Gastrocnemius medialis (tissue), 4 donors: Measurements from ENCODE around the gene NKD2. TPM values are rescaled to one million over a fixed set of nuclear protein-coding genes. Genes with fewer than 3 reads are reported as not detected.

Source experiments
- ATAC-seq, 2 donors: fragments of 150-250 bp; one replicate each; pipeline ENCODE4 v1.9.1; 2016
- DNase-seq, 2 donors: peaks; one replicate each; pipeline ENCODE4 v3.0.0-alpha.2; 2019
- H3K27ac ChIP-seq, 4 donors: fragments of 200-600 bp; sonication (generic); 1 replicate in 1 of 4; 2 replicates in 3 of 4; pipeline ENCODE4 v1.5.1; 2016 to 2018; ENCODE audit warnings: mild to moderate bottlenecking in 2 of 4, moderate library complexity in 1 of 4
- H3K27me3 ChIP-seq, 3 donors: fragments of 200-600 bp; sonication (generic) in 2 of 3; 1 replicate in 1 of 3; 2 replicates in 2 of 3; pipeline versions ENCODE4 v1.5.1 to v1.6.0; 2016 to 2019; ENCODE audit warnings: mild to moderate bottlenecking in 1 of 3, moderate library complexity in 1 of 3
- H3K36me3 ChIP-seq, 2 donors: fragments of 200-600 bp; sonication (generic) in 1 of 2; one replicate each; pipeline ENCODE4 v1.5.1; 2017 to 2018
- H3K4me1 ChIP-seq, 2 donors: fragments of 200-600 bp; sonication (generic) in 1 of 2; one replicate each; pipeline ENCODE4 v1.5.1; 2016 to 2017; ENCODE audit warnings: mild to moderate bottlenecking in 2 of 2
- H3K4me3 ChIP-seq, 4 donors: fragments of 200-600 bp; sonication (generic) in 3 of 4; 1 replicate in 1 of 4; 2 replicates in 3 of 4; pipeline ENCODE4 v1.5.1; 2016 to 2019; ENCODE audit warnings: mild to moderate bottlenecking in 2 of 4
- H3K9me3 ChIP-seq, 3 donors: fragments of 200-600 bp; sonication (generic) in 2 of 3; 1 replicate in 1 of 3; 2 replicates in 2 of 3; pipeline ENCODE4 v1.5.1; 2016 to 2019
- POLR2A ChIP-seq, 2 donors: fragments of 450-650 bp; IDR thresholded peaks; one replicate each; pipeline ENCODE4 v1.6.1; 2017; ENCODE audit warnings: antibody characterized with exemption in 2 of 2, mild to moderate bottlenecking in 2 of 2, moderate library complexity in 2 of 2
- in situ Hi-C, 4 donors: fragments of 200-750 bp; cut with MboI; loops; one replicate each; pipeline versions ENCODE4 v1.15.0 to v1.8.0; 2017; ENCODE audit warnings: low sequenced_read_pairs in 4 of 4
- intact Hi-C: fragments of 100-400 bp; cut with DNase I; formaldehyde crosslinking; loops from one replicate; pipeline ENCODE4 v1.15.1; 2023; ENCODE audit warnings: low total_unique reads
- total RNA-seq, 4 donors: library from RNA; depleted of rRNA; stranded (reverse); fragments of >200 nt; gene quantifications; one replicate each; pipeline versions ENCODE4 v1.1.0 to v1.2.3, GENCODE V29; 2016
- TF ChIP-seq, protein P1 (sequence below), 5 experiments: fragments of 450-650 bp in 3 of 5; fragments of 200-600 bp in 2 of 5; sonication (generic) in 2 of 5; IDR thresholded peaks in 4 of 5; conservative IDR thresholded peaks in 1 of 5; 1 replicate in 4 of 5; 2 replicates in 1 of 5; pipeline ENCODE4 v1.5.1; 2016 to 2019; ENCODE audit warnings: antibody characterized with exemption in 5 of 5, mild to moderate bottlenecking in 3 of 5, moderate library complexity in 3 of 5

The NKD2 gene
- total RNA-seq, 4 donors from 2014 or later: not detected

- H3K4me3 ChIP-seq: no peak overlapping the region
- no peaks in the 10 kb centered on the region for H3K36me3 ChIP-seq
- intact Hi-C loops: no loop called here
- in situ Hi-C loops: no loop called here
- TF ChIP-seq POLR2A (IDR thresholded peaks at IDR 0.05): no peak
- TF ChIP-seq, protein P1, sequence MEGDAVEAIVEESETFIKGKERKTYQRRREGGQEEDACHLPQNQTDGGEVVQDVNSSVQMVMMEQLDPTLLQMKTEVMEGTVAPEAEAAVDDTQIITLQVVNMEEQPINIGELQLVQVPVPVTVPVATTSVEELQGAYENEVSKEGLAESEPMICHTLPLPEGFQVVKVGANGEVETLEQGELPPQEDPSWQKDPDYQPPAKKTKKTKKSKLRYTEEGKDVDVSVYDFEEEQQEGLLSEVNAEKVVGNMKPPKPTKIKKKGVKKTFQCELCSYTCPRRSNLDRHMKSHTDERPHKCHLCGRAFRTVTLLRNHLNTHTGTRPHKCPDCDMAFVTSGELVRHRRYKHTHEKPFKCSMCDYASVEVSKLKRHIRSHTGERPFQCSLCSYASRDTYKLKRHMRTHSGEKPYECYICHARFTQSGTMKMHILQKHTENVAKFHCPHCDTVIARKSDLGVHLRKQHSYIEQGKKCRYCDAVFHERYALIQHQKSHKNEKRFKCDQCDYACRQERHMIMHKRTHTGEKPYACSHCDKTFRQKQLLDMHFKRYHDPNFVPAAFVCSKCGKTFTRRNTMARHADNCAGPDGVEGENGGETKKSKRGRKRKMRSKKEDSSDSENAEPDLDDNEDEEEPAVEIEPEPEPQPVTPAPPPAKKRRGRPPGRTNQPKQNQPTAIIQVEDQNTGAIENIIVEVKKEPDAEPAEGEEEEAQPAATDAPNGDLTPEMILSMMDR (IDR thresholded peaks at IDR 0.05 in 4 of 5, conservative IDR thresholded peaks at IDR 0.05 in 1 of 5): no peak
- H3K9me3 ChIP-seq: no peaks in the 10 kb centered on the region
- H3K4me1 ChIP-seq: no peaks in the 10 kb centered on the region
- no peak overlapping the region for H3K27ac ChIP-seq
- peaks cover 0 to 6% (median 0%) of the 10 kb centered on the region in 3 donors for H3K27me3 ChIP-seq
- ATAC-seq (no peak), DNase-seq (no peak)
Measured at GRCh38 chr5:1043327-1043726, 34.7 kb downstream of the NKD2 start.

DNA sequence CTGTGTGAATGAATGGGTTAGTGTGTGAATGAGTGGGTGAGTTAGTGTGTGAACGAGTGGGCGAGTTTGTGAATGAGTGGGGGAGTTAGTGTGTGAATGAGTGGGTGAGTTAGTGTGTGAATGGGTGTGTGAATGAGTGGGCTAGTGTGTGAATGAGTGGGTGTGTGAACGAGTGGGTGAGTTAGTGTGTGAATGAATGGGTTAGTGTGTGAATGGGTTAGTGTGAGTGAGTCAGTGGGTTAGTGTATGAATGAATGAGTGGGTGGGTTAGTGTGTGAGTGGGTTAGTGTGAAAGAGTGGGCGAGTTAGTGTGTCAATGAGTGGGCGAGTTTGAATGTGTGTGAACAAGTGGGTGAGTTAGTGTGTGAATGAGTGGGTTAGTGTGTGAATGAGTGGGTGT, 35.5 kb downstream of the NKD2 start:
- no peak for DNase-seq
- Histone ChIP-seq H3K27me3 (no peaks in the 10 kb centered on the region), H3K4me3 (no peak overlapping the region), H3K4me1 (no peaks in the 10 kb centered on the region), H3K27ac (no peak overlapping the region), H3K36me3 (no peaks in the 10 kb centered on the region), H3K9me3 (no peaks in the 10 kb centered on the region)
- TF ChIP-seq POLR2A (IDR thresholded peaks at IDR 0.05): no peak
- TF ChIP-seq, protein P1 (IDR thresholded peaks at IDR 0.05 in 4 of 5, conservative IDR thresholded peaks at IDR 0.05 in 1 of 5): no peak
- intact Hi-C loops (no loop called here), in situ Hi-C loops (no loop called here)
- ATAC-seq: no peak

GRCh38 chr5:1045960-1046560, 37.5 kb downstream of the NKD2 start:
- intact Hi-C loops: no loop called here
- Histone ChIP-seq H3K4me1 (no peaks in the 10 kb centered on the region), H3K4me3 (no peak overlapping the region), H3K27ac (no peak overlapping the region), H3K27me3 (no peaks in the 10 kb centered on the region), H3K9me3 (no peaks in the 10 kb centered on the region), H3K36me3 (no peaks in the 10 kb centered on the region)
- TF ChIP-seq, protein P1 (IDR thresholded peaks at IDR 0.05 in 4 of 5, conservative IDR thresholded peaks at IDR 0.05 in 1 of 5): no peak
- TF ChIP-seq POLR2A (IDR thresholded peaks at IDR 0.05): no peak
- in situ Hi-C loops: no loop called here
- DNase-seq (no peak), ATAC-seq (no peak)

DNA sequence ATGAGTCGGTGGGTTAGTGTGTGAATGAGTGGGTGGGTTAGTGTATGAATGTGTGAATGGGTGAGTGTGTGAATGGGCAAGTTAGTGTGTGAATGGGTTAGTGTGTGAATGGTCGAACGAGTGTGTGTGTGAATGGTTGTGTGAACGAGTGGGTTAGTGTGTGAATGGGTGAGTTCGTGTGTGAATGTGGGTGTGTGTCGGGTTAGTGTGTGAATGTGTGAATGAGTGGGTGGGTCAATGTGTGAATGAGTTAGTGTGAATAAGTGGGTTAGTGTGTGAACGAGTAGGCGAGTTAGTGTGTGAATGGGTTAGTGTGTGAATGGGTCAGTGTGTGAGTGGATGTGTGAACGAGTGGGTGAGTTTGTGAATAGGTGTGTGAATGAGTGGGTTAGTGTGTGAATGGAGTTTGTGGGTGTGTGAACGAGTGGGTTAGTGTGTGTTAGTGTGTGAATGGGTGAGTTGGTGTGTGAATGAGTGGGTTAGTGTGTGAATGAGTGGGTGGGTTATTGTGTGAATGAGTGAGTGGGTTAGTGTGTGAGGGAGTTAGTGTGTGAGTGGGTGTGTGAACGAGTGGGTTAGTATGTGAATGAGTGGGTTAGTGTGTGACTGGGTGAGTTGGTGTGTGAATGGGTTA, 38.8 kb downstream of the NKD2 start:
- H3K27me3 ChIP-seq: no peaks in the 10 kb centered on the region
- DNase-seq (no peak), ATAC-seq (no peak)
- TF ChIP-seq, protein P1 (IDR thresholded peaks at IDR 0.05 in 4 of 5, conservative IDR thresholded peaks at IDR 0.05 in 1 of 5): no peak
- TF ChIP-seq POLR2A (IDR thresholded peaks at IDR 0.05): no peak
- in situ Hi-C loops: no loop called here
- H3K4me3 ChIP-seq: no peak overlapping the region
- no peak overlapping the region for H3K27ac ChIP-seq
- H3K36me3 ChIP-seq: no peaks in the 10 kb centered on the region
- H3K4me1 ChIP-seq: no peaks in the 10 kb centered on the region
- intact Hi-C loops: no loop called here
- H3K9me3 ChIP-seq: no peaks in the 10 kb centered on the region
